Breast epithelium (tissue), 4 donors: ENCODE measurements around the gene EXOC1L. TPM values are rescaled to one million over a fixed set of nuclear protein-coding genes. Genes with fewer than 3 reads are reported as not detected.

Experiments used
- DNase-seq, 2 donors: peaks; one replicate each; pipeline ENCODE4 v3.0.0-alpha.2; 2019; ENCODE audit warnings: low spot score in 2 of 2
- H3K27ac ChIP-seq, 2 donors: fragments of 200-600 bp; sonication (generic) in 1 of 2; one replicate each; pipeline ENCODE4 v1.5.1; 2016 to 2019; ENCODE audit warnings: mild to moderate bottlenecking in 1 of 2
- H3K27me3 ChIP-seq, 2 donors: fragments of 200-600 bp; sonication (generic) in 1 of 2; one replicate each; pipeline versions ENCODE4 v1.5.1 to v1.6.0; 2017 to 2019; ENCODE audit warnings: control low read depth in 1 of 2, mild to moderate bottlenecking in 1 of 2
- H3K36me3 ChIP-seq: fragments of 200-600 bp; one replicate; pipeline ENCODE4 v1.5.1; 2019
- H3K4me1 ChIP-seq, 2 donors: fragments of 200-600 bp; sonication (generic); one replicate each; pipeline ENCODE4 v1.5.1; 2016 to 2019; ENCODE audit warnings: control low read depth in 1 of 2
- H3K4me3 ChIP-seq, 3 donors: fragments of 200-600 bp; sonication (generic); 1 replicate in 2 of 3; 2 replicates in 1 of 3; pipeline ENCODE4 v1.5.1; 2016 to 2019; ENCODE audit warnings: mild to moderate bottlenecking in 3 of 3, moderate library complexity in 2 of 3
- H3K9me3 ChIP-seq, 2 donors: fragments of 200-600 bp; sonication (generic) in 1 of 2; one replicate each; pipeline ENCODE4 v1.5.1; 2016 to 2019; ENCODE audit warnings: control low read depth in 1 of 2
- CTCF ChIP-seq, 3 donors: fragments of 450-650 bp; IDR thresholded peaks; one replicate each; pipeline ENCODE4 v1.5.1; 2016 to 2017; ENCODE audit warnings: antibody characterized with exemption in 3 of 3, mild to moderate bottlenecking in 3 of 3, moderate library complexity in 3 of 3
- POLR2A ChIP-seq: fragments of 450-650 bp; IDR thresholded peaks from one replicate; pipeline ENCODE4 v1.6.1; 2016; ENCODE audit warnings: antibody characterized with exemption, mild to moderate bottlenecking, moderate library complexity
- POLR2AphosphoS5 ChIP-seq, 3 donors: sonication (generic); formaldehyde crosslinking; IDR thresholded peaks; one replicate each; pipeline ENCODE4 v1.6.1; 2017; ENCODE audit warnings: antibody characterized with exemption in 3 of 3
- intact Hi-C: fragments of 100-400 bp; cut with DNase I; formaldehyde crosslinking; loops from one replicate; pipeline ENCODE4 v1.15.1; 2023; ENCODE audit warnings: low total_unique reads
- total RNA-seq, 3 donors: library from RNA; depleted of rRNA; stranded (reverse); fragments of >200 nt; gene quantifications; one replicate each; pipeline ENCODE4 v1.1.0, GENCODE V29; 2016

Gene EXOC1L
- total RNA-seq, 3 donors from 2014 or later, result not detected

- no peaks in the 10 kb centered on the region for H3K4me1 ChIP-seq
- no peak for TF ChIP-seq POLR2AphosphoS5 (IDR thresholded peaks at IDR 0.05)
- no peak for TF ChIP-seq CTCF (IDR thresholded peaks at IDR 0.05)
- TF ChIP-seq POLR2A, result no peak
- no peaks in the 10 kb centered on the region for H3K27me3 ChIP-seq
- no peak overlapping the region for H3K27ac ChIP-seq
- H3K36me3 ChIP-seq, result peaks cover 5% of the 10 kb centered on the region
- no peak for DNase-seq
- no peaks in the 10 kb centered on the region for H3K9me3 ChIP-seq
- intact Hi-C loops, result no loop called here
- no peak overlapping the region for H3K4me3 ChIP-seq
Measured at GRCh38 chr4:55880652-55881280, 61.2 kb downstream of the EXOC1L start.

- H3K36me3 ChIP-seq, result no peaks in the 10 kb centered on the region
- H3K4me1 ChIP-seq, result no peaks in the 10 kb centered on the region
- no peak for DNase-seq
- no peak overlapping the region for H3K27ac ChIP-seq
- TF ChIP-seq CTCF (IDR thresholded peaks at IDR 0.05), result no peak
- TF ChIP-seq POLR2AphosphoS5 (IDR thresholded peaks at IDR 0.05), result no peak
- no peak for TF ChIP-seq POLR2A
- intact Hi-C loops, result no loop called here
- no peaks in the 10 kb centered on the region for H3K27me3 ChIP-seq
- H3K9me3 ChIP-seq, result no peaks in the 10 kb centered on the region
- no peak overlapping the region for H3K4me3 ChIP-seq
Measured at GRCh38 chr4:55884093-55884850, 64.7 kb downstream of the EXOC1L start.

GRCh38 chr4:55884851-55885219, 65.2 kb downstream of the EXOC1L start:
- DNase-seq, result no peak
- Histone ChIP-seq H3K27me3 (no peaks in the 10 kb centered on the region), H3K36me3 (no peaks in the 10 kb centered on the region), H3K27ac (no peak overlapping the region), H3K9me3 (no peaks in the 10 kb centered on the region), H3K4me1 (no peaks in the 10 kb centered on the region), H3K4me3 (no peak overlapping the region)
- TF ChIP-seq POLR2AphosphoS5 (IDR thresholded peaks at IDR 0.05) (no peak), POLR2A (no peak), CTCF (IDR thresholded peaks at IDR 0.05) (no peak)
- intact Hi-C loops, result no loop called here

Other genes starting within 250 kb of the EXOC1L start
- not detected for gene PDCL2, start 227.5 kb upstream of the EXOC1L start, total RNA-seq
- gene NMU, start 183.5 kb upstream of the EXOC1L start, total RNA-seq, result not detected
- gene EXOC1, start 33.9 kb downstream of the EXOC1L start, total RNA-seq, result 10 to 100 TPM; 37.4 to 54.4 (median 45.6) TPM
- gene CEP135, start 129.2 kb downstream of the EXOC1L start, total RNA-seq, result 10 to 100 TPM in 1 of 3 donors, 1 to 10 TPM in 2; 4.8 to 12.1 (median 8.5) TPM